SU-DHL-6 (cell line): ENCODE measurements around the gene SURF4.

Experiments used
- H2AFZ ChIP-seq: fragments of 200-600 bp; sonication (generic); 2 replicates; pipeline ENCODE4 v1.6.1; 2014; ENCODE audit warnings: low read depth, mild to moderate bottlenecking, moderate library complexity, mixed read lengths, antibody characterized with exemption, low read length; ENCODE audit not compliant: severe bottlenecking
- H3F3A ChIP-seq: fragments of 200-600 bp; shearing (Covaris generic); 2 replicates; pipeline ENCODE4 v1.6.0; 2016; ENCODE audit warnings: antibody characterized with exemption, mild to moderate bottlenecking; ENCODE audit not compliant: insufficient read depth
- H3K27ac ChIP-seq: fragments of 200-600 bp; sonication (generic); 2 replicates; pipeline ENCODE4 v1.5.1; 2016; ENCODE audit warnings: low read depth, mild to moderate bottlenecking, low read length, moderate library complexity, mixed read lengths
- H3K27me3 ChIP-seq: fragments of 200-600 bp; sonication (generic), shearing (Covaris generic); 2 replicates; pipeline ENCODE4 v1.6.0; 2014; ENCODE audit warnings: mild to moderate bottlenecking, low read length
- H3K36me3 ChIP-seq: fragments of 200-600 bp; sonication (generic); 2 replicates; pipeline ENCODE4 v1.6.1; 2014; ENCODE audit warnings: mild to moderate bottlenecking, low read length, mixed read lengths
- H3K4me2 ChIP-seq: fragments of 300-600, 200-600 bp; shearing (Covaris generic), sonication (generic); 2 replicates; pipeline ENCODE4 v1.6.0; 2014; ENCODE audit warnings: low read length, low read depth, mild to moderate bottlenecking; ENCODE audit not compliant: poor library complexity, severe bottlenecking
- H3K4me3 ChIP-seq: fragments of 200-600 bp; sonication (generic); 2 replicates; pipeline ENCODE4 v1.5.1; 2014; ENCODE audit warnings: antibody characterized with exemption, low read length, mild to moderate bottlenecking, mixed read lengths; ENCODE audit not compliant: insufficient read depth, poor library complexity, severe bottlenecking
- H3K79me2 ChIP-seq: fragments of 200-600 bp; sonication (generic); 2 replicates; pipeline ENCODE4 v1.6.1; 2014; ENCODE audit warnings: mild to moderate bottlenecking, low read length, moderate library complexity; ENCODE audit not compliant: insufficient read depth
- H3K9ac ChIP-seq: fragments of 200-600 bp; sonication (generic); 2 replicates; pipeline ENCODE4 v1.7.0; 2014; ENCODE audit warnings: mild to moderate bottlenecking, low read length
- H3K9me2 ChIP-seq: fragments of 200-600 bp; sonication (generic); replicated peaks from 2 replicates; pipeline ENCODE4 v1.6.1; 2014; ENCODE audit warnings: low read length; ENCODE audit not compliant: insufficient read depth
- H3K9me3 ChIP-seq: fragments of 200-600 bp; sonication (generic); 2 replicates; pipeline ENCODE4 v1.6.1; 2014; ENCODE audit warnings: low read length, mixed read lengths; ENCODE audit not compliant: insufficient read depth
- H4K20me1 ChIP-seq: fragments of 200-600 bp; sonication (generic); 2 replicates; pipeline ENCODE4 v1.6.1; 2014; ENCODE audit warnings: low read depth, mild to moderate bottlenecking, antibody characterized with exemption, low read length, moderate library complexity, mixed read lengths
- EZH2phosphoT487 ChIP-seq: fragments of 200-600 bp; sonication (generic), shearing (Covaris generic); conservative IDR thresholded peaks from 2 replicates; pipeline ENCODE4 v1.6.1; 2018; ENCODE audit warnings: mild to moderate bottlenecking, antibody characterized with exemption, low read length, moderate library complexity, mixed read lengths
- TF ChIP-seq, protein P1 (sequence below): fragments of 200-600 bp; sonication (generic); IDR thresholded peaks from one replicate; pipeline ENCODE4 v1.5.1; 2017; ENCODE audit warnings: antibody characterized with exemption, mild to moderate bottlenecking, low read length, moderate library complexity; ENCODE audit not compliant: insufficient read depth, poor library complexity, severe bottlenecking

The SURF4 gene

DNA sequence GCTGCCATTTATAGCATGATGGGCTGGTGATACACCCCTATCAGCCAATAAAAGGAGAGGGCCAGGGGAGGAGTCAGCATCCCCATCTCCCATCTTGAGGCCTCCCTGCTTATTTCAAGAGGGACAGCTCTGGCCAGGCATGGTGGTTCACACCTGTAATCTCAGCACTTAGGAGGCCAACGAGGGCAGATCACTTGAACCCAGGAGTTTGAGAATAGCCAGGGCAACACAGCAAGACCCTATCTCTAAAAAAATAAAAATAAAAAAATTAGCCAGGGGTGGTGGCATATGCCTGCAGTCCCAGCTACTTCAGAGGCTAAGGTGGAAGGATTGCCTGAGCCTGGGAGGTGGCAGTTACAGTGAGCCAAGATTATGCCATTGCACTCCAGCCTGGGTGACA is 32.2 kb upstream of the SURF4 start:
- no peak overlapping the region for H2AFZ ChIP-seq
- H3K4me2 ChIP-seq: no peak overlapping the region
- no peak overlapping the region for H3K4me3 ChIP-seq
- no peaks in the 10 kb centered on the region for H3F3A ChIP-seq
- TF ChIP-seq, protein P1, sequence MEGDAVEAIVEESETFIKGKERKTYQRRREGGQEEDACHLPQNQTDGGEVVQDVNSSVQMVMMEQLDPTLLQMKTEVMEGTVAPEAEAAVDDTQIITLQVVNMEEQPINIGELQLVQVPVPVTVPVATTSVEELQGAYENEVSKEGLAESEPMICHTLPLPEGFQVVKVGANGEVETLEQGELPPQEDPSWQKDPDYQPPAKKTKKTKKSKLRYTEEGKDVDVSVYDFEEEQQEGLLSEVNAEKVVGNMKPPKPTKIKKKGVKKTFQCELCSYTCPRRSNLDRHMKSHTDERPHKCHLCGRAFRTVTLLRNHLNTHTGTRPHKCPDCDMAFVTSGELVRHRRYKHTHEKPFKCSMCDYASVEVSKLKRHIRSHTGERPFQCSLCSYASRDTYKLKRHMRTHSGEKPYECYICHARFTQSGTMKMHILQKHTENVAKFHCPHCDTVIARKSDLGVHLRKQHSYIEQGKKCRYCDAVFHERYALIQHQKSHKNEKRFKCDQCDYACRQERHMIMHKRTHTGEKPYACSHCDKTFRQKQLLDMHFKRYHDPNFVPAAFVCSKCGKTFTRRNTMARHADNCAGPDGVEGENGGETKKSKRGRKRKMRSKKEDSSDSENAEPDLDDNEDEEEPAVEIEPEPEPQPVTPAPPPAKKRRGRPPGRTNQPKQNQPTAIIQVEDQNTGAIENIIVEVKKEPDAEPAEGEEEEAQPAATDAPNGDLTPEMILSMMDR: no peak
- TF ChIP-seq EZH2phosphoT487: no peak
- no peak overlapping the region for H3K27ac ChIP-seq
- H3K79me2 ChIP-seq: 0 out of 2 replicates have a peak, but pooled peaks cover 6% of the 10 kb centered on the region
- H3K36me3 ChIP-seq: no peaks in the 10 kb centered on the region
- no peaks in the 10 kb centered on the region for H3K9me3 ChIP-seq
- H3K9ac ChIP-seq: no peak overlapping the region
- no peaks in the 10 kb centered on the region for H3K9me2 ChIP-seq
- no peaks in the 10 kb centered on the region for H3K27me3 ChIP-seq
- no peaks in the 10 kb centered on the region for H4K20me1 ChIP-seq

DNA sequence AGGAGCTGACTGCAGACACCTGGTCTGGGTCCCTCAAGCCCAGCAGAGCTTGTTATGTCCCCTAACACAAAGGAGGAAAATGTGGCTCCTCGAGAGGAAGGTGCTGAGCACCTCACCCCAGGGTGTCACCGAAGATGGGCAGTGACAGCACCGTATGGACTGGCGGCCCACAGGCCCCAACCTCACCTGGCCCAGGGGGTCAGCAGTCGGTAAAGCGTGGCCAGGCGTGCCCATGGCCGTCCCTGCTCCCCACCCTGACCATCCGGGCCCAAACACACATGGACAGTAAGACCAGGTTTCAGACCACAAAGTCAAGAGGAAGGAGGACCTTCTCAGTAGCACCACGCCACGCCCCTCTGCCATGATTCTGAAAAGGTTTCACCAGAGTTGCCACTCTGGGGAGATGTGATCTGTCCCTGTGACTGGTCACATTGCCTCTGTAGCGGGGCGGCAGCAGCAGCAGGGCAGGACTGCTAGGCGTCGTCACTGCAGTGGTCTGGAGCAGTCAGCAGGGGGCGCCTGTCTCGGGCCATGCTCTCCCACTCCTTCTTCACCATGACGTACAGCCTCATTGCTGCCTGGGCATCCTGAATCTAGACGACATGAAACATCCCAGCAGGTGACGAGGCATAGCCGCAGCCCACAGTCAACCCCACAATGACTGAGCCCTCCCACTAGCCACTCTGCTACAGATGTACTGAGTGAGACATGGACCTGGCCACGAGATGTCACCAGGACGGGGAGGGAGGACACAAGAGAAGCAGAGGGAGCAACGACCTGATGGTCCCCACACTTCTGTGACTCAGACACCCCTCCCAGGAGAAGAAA is 30.8 kb upstream of the SURF4 start:
- Histone ChIP-seq H3K9me2 (no peaks in the 10 kb centered on the region), H3K4me2 (no peak overlapping the region), H3K27me3 (no peaks in the 10 kb centered on the region), H3K9ac (no peak overlapping the region), H3K9me3 (no peaks in the 10 kb centered on the region), H2AFZ (no peak overlapping the region), H3K4me3 (no peak overlapping the region), H4K20me1 (no peaks in the 10 kb centered on the region), H3K36me3 (no peaks in the 10 kb centered on the region), H3K79me2 (no peaks in the 10 kb centered on the region), H3F3A (no peaks in the 10 kb centered on the region), H3K27ac (no peak overlapping the region)
- no peak for TF ChIP-seq EZH2phosphoT487
- TF ChIP-seq, protein P1: peak; percentile 97

DNA sequence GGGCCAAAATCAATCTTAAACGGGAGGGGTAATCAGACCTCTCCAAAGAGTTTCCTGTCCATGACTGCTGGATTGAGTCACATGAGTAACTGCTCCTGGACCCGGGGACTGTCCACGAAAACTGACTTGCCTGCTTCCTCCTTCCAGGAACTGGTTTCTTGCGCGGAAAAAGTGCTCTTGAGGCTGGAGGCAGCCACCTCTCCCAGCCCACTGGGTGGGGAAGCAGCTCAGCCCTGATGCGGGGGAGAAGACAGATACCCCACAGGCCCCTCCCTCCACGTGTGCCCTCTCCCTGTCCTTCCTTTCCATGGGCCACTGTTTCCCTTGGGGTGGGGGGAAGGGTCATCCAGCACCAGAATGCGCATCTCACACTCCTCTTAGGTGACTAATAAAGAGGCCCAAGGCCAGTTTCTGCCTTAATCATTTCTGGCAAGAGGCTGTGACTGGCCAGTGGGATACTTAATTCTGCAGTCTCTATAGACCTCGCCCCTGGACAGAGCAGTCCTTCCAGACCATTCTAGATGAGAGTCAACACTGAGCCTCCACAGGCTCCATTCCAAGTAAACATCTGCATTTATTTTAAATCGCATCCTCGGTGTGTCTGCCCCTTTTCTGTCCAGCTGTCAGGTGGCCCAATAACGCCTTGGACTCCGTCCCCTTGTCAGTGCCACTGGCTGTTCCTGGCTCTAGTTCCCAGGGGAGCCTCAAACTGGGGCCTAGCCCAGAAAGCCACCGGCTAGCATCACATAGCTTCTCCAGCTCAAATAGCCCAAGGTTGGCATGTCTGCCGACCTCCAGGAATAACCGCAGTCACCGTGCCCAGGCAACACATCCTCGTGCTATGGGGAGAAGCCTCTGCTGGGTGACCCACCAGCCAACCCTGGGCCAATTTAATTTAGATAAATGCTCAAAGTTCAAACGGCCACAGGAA is 29.9 kb upstream of the SURF4 start:
- Histone ChIP-seq H3K9ac (no peak overlapping the region), H2AFZ (no peak overlapping the region), H3F3A (no peaks in the 10 kb centered on the region), H3K36me3 (no peaks in the 10 kb centered on the region), H3K79me2 (no peaks in the 10 kb centered on the region), H3K9me3 (no peaks in the 10 kb centered on the region), H3K27ac (no peak overlapping the region), H3K27me3 (no peaks in the 10 kb centered on the region), H4K20me1 (no peaks in the 10 kb centered on the region), H3K4me2 (no peak overlapping the region), H3K4me3 (no peak overlapping the region), H3K9me2 (no peaks in the 10 kb centered on the region)
- no peak for TF ChIP-seq EZH2phosphoT487
- TF ChIP-seq, protein P1: no peak
